ENCODE measurements around the gene TFRC.
"Not testable (repeated sequence)": the region's sequence is repeated elsewhere in the genome, so short reads cannot be mapped to it uniquely, and the experiment has no call there.

Gene TFRC

GRCh38 chr3:196115678-196116083, 33.8 kb upstream of the TFRC start:
- no peaks in the 10 kb centered on the region for H3K9me3 ChIP-seq (ENCODE audit: control insufficient read depth, low read length)
- H3K4me3 ChIP-seq (ENCODE audit: insufficient read depth, low read depth, low read length), result no peak overlapping the region
- no peaks in the 10 kb centered on the region for H3K36me3 ChIP-seq (ENCODE audit: control insufficient read depth, insufficient read depth, low read length)
- H3K27me3 ChIP-seq (ENCODE audit: control insufficient read depth, insufficient read depth, low read length, poor library complexity, severe bottlenecking), result no peaks in the 10 kb centered on the region
- no peak overlapping the region for H3K27ac ChIP-seq (ENCODE audit: insufficient read depth, low read depth, low read length, poor library complexity, severe bottlenecking)
- WGBS, 2 experiments, result 89 to 92% methylated on average over 3 of the region's 3 CpGs
- no peaks in the 10 kb centered on the region for H3K4me1 ChIP-seq (ENCODE audit: control insufficient read depth, insufficient read depth, low read length)

- Histone ChIP-seq H3K27me3 (ENCODE audit: control insufficient read depth, insufficient read depth, low read length, poor library complexity, severe bottlenecking) (no peaks in the 10 kb centered on the region), H3K36me3 (ENCODE audit: control insufficient read depth, insufficient read depth, low read length) (no peaks in the 10 kb centered on the region), H3K9me3 (ENCODE audit: control insufficient read depth, low read length) (no peaks in the 10 kb centered on the region), H3K4me1 (ENCODE audit: control insufficient read depth, insufficient read depth, low read length) (no peaks in the 10 kb centered on the region), H3K27ac (ENCODE audit: insufficient read depth, low read depth, low read length, poor library complexity, severe bottlenecking) (no peak overlapping the region), H3K4me3 (ENCODE audit: insufficient read depth, low read depth, low read length) (no peak overlapping the region)
- 87 to 91% methylated on average over 7 of the region's 7 CpGs for WGBS, 2 experiments
Observed at GRCh38 chr3:196111939-196112386, 30.1 kb upstream of the TFRC start.

- Histone ChIP-seq H3K36me3 (ENCODE audit: control insufficient read depth, insufficient read depth, low read length) (no peaks in the 10 kb centered on the region), H3K9me3 (ENCODE audit: control insufficient read depth, low read length) (no peaks in the 10 kb centered on the region), H3K27ac (ENCODE audit: insufficient read depth, low read depth, low read length, poor library complexity, severe bottlenecking) (no peak overlapping the region), H3K4me1 (ENCODE audit: control insufficient read depth, insufficient read depth, low read length) (no peaks in the 10 kb centered on the region), H3K27me3 (ENCODE audit: control insufficient read depth, insufficient read depth, low read length, poor library complexity, severe bottlenecking) (no peaks in the 10 kb centered on the region), H3K4me3 (ENCODE audit: insufficient read depth, low read depth, low read length) (no peak overlapping the region)
- 61 to 71% methylated on average over 13 of the region's 13 CpGs for WGBS, 2 experiments
Observed at GRCh38 chr3:196108075-196108743, 26.3 kb upstream of the TFRC start.

- 90 to 94% methylated on average over 12 of the region's 12 CpGs for WGBS, 2 experiments
- H3K36me3 ChIP-seq (ENCODE audit: control insufficient read depth, insufficient read depth, low read length); H3K4me1 ChIP-seq (ENCODE audit: control insufficient read depth, insufficient read depth, low read length); H3K27ac ChIP-seq (ENCODE audit: insufficient read depth, low read depth, low read length, poor library complexity, severe bottlenecking); H3K4me3 ChIP-seq (ENCODE audit: insufficient read depth, low read depth, low read length); H3K9me3 ChIP-seq (ENCODE audit: control insufficient read depth, low read length); H3K27me3 ChIP-seq (ENCODE audit: control insufficient read depth, insufficient read depth, low read length, poor library complexity, severe bottlenecking): not testable (repeated sequence)
Observed at GRCh38 chr3:196104707-196105106, 22.8 kb upstream of the TFRC start.

GRCh38 chr3:196098365-196098980, 16.6 kb upstream of the TFRC start:
- not testable (repeated sequence) for H3K36me3 ChIP-seq (ENCODE audit: control insufficient read depth, insufficient read depth, low read length); H3K9me3 ChIP-seq (ENCODE audit: control insufficient read depth, low read length); H3K27me3 ChIP-seq (ENCODE audit: control insufficient read depth, insufficient read depth, low read length, poor library complexity, severe bottlenecking); H3K27ac ChIP-seq (ENCODE audit: insufficient read depth, low read depth, low read length, poor library complexity, severe bottlenecking); H3K4me3 ChIP-seq (ENCODE audit: insufficient read depth, low read depth, low read length); H3K4me1 ChIP-seq (ENCODE audit: control insufficient read depth, insufficient read depth, low read length)
- 64 to 75% methylated on average over 6 to 7 of the region's 8 CpGs for WGBS, 2 experiments

GRCh38 chr3:196097373-196098154, 15.7 kb upstream of the TFRC start:
- H3K27ac ChIP-seq (ENCODE audit: insufficient read depth, low read depth, low read length, poor library complexity, severe bottlenecking), result no peak overlapping the region
- H3K4me3 ChIP-seq (ENCODE audit: insufficient read depth, low read depth, low read length), result no peak overlapping the region
- H3K36me3 ChIP-seq (ENCODE audit: control insufficient read depth, insufficient read depth, low read length), result no peaks in the 10 kb centered on the region
- H3K4me1 ChIP-seq (ENCODE audit: control insufficient read depth, insufficient read depth, low read length), result no peaks in the 10 kb centered on the region
- H3K27me3 ChIP-seq (ENCODE audit: control insufficient read depth, insufficient read depth, low read length, poor library complexity, severe bottlenecking), result no peaks in the 10 kb centered on the region
- H3K9me3 ChIP-seq (ENCODE audit: control insufficient read depth, low read length), result no peaks in the 10 kb centered on the region
- WGBS, 2 experiments, result 92 to 99% methylated on average over 4 to 5 of the region's 5 CpGs

- H3K9me3 ChIP-seq (ENCODE audit: control insufficient read depth, low read length), result no peaks in the 10 kb centered on the region
- no peaks in the 10 kb centered on the region for H3K27me3 ChIP-seq (ENCODE audit: control insufficient read depth, insufficient read depth, low read length, poor library complexity, severe bottlenecking)
- no peak overlapping the region for H3K4me3 ChIP-seq (ENCODE audit: insufficient read depth, low read depth, low read length)
- no peaks in the 10 kb centered on the region for H3K4me1 ChIP-seq (ENCODE audit: control insufficient read depth, insufficient read depth, low read length)
- no peaks in the 10 kb centered on the region for H3K36me3 ChIP-seq (ENCODE audit: control insufficient read depth, insufficient read depth, low read length)
- 86 to 87% methylated on average over 11 of the region's 11 CpGs for WGBS, 2 experiments
- no peak overlapping the region for H3K27ac ChIP-seq (ENCODE audit: insufficient read depth, low read depth, low read length, poor library complexity, severe bottlenecking)
Observed at GRCh38 chr3:196096382-196096953, 14.6 kb upstream of the TFRC start.

- Histone ChIP-seq H3K9me3 (ENCODE audit: control insufficient read depth, low read length) (no peaks in the 10 kb centered on the region), H3K4me3 (ENCODE audit: insufficient read depth, low read depth, low read length) (no peak overlapping the region), H3K4me1 (ENCODE audit: control insufficient read depth, insufficient read depth, low read length) (no peaks in the 10 kb centered on the region), H3K27me3 (ENCODE audit: control insufficient read depth, insufficient read depth, low read length, poor library complexity, severe bottlenecking) (no peaks in the 10 kb centered on the region), H3K36me3 (ENCODE audit: control insufficient read depth, insufficient read depth, low read length) (no peaks in the 10 kb centered on the region), H3K27ac (ENCODE audit: insufficient read depth, low read depth, low read length, poor library complexity, severe bottlenecking) (no peak overlapping the region)
- 82 to 87% methylated on average over 7 of the region's 7 CpGs for WGBS, 2 experiments
Observed at GRCh38 chr3:196093317-196094111, 11.6 kb upstream of the TFRC start.

- Histone ChIP-seq H3K4me1 (ENCODE audit: control insufficient read depth, insufficient read depth, low read length) (no peaks in the 10 kb centered on the region), H3K9me3 (ENCODE audit: control insufficient read depth, low read length) (no peaks in the 10 kb centered on the region), H3K27me3 (ENCODE audit: control insufficient read depth, insufficient read depth, low read length, poor library complexity, severe bottlenecking) (no peaks in the 10 kb centered on the region), H3K4me3 (ENCODE audit: insufficient read depth, low read depth, low read length) (no peak overlapping the region), H3K36me3 (ENCODE audit: control insufficient read depth, insufficient read depth, low read length) (no peaks in the 10 kb centered on the region), H3K27ac (ENCODE audit: insufficient read depth, low read depth, low read length, poor library complexity, severe bottlenecking) (no peak overlapping the region)
- WGBS, 2 experiments, result 75 to 79% methylated on average over 4 to 5 of the region's 5 CpGs
Observed at GRCh38 chr3:196087906-196088305, 6.0 kb upstream of the TFRC start.
